PC-9 (cell line): ENCODE data around the gene SPOCK3. TPM values are rescaled to one million over a fixed set of nuclear protein-coding genes. Genes with fewer than 3 reads are reported as not detected.
"Not testable (repeated sequence)": the region's sequence is repeated elsewhere in the genome, so short reads cannot be mapped to it uniquely, and the experiment has no call there.

Source experiments
- BruUV-seq: library from RNA; stranded (reverse); fragments of 400-500 nt; replicated peaks from 2 replicates; lab custom pipeline; 2021; lab: Mats Ljungman, UMichigan
- CTCF ChIA-PET: fragments of 300-600 bp; sonication (Branson Sonifier 250); formaldehyde crosslinking; loops from one replicate; lab custom pipeline; 2022; ENCODE audit warnings: antibody characterized with exemption; lab: Charles Lee
- POLR2A ChIA-PET: fragments of 300-600 bp; sonication (Branson Sonifier 250); formaldehyde crosslinking; loops from one replicate; lab custom pipeline; 2022; ENCODE audit warnings: antibody characterized with exemption; ENCODE audit not compliant: unreplicated experiment; lab: Charles Lee
- DNase-seq, 2 experiments: peaks; one replicate each; pipeline versions ENCODE4 v3.0.0 to v3.0.0-alpha.2; 2015 to 2022; ENCODE audit warnings: mixed read lengths in 1 of 2
- H2AFZ ChIP-seq: fragments of 200-600 bp; sonication (generic); 2 replicates; pipeline ENCODE4 v1.8.1; 2017; ENCODE audit warnings: antibody characterized with exemption
- H3F3A ChIP-seq: fragments of 200-600 bp; sonication (generic); 2 replicates; pipeline ENCODE4 v1.8.1; 2017; ENCODE audit warnings: antibody characterized with exemption, mild to moderate bottlenecking, low read depth; ENCODE audit not compliant: insufficient read depth
- H3K27ac ChIP-seq: fragments of 200-600 bp; sonication (generic); 2 replicates; pipeline ENCODE4 v1.6.1; 2016; ENCODE audit warnings: mixed run types
- H3K27me3 ChIP-seq: fragments of 200-600 bp; sonication (generic); 2 replicates; pipeline ENCODE4 v1.6.1; 2016; ENCODE audit warnings: low read depth, mixed run types; ENCODE audit not compliant: insufficient read depth
- H3K36me3 ChIP-seq: fragments of 200-600 bp; sonication (generic); 2 replicates; pipeline ENCODE4 v1.6.1; 2016; ENCODE audit warnings: low read depth, mixed run types
- H3K4me1 ChIP-seq: fragments of 200-600 bp; sonication (generic); replicated peaks from 2 replicates; pipeline ENCODE4 v1.6.1; 2016; ENCODE audit warnings: mixed run types; ENCODE audit not compliant: insufficient read depth
- H3K4me2 ChIP-seq: fragments of 200-600 bp; sonication (generic); 2 replicates; pipeline ENCODE4 v1.6.1; 2017; ENCODE audit warnings: mixed run types
- H3K4me3 ChIP-seq: fragments of 200-600 bp; sonication (generic); 2 replicates; pipeline ENCODE4 v1.6.1; 2016; ENCODE audit warnings: mixed run types
- H3K79me2 ChIP-seq: fragments of 200-600 bp; sonication (generic); 2 replicates; pipeline ENCODE4 v1.6.1; 2017; ENCODE audit warnings: low read depth, mixed run types
- H3K9me2 ChIP-seq: fragments of 200-600 bp; sonication (generic); 2 replicates; pipeline ENCODE4 v1.8.1; 2017; ENCODE audit warnings: mild to moderate bottlenecking; ENCODE audit not compliant: insufficient read depth
- H3K9me3 ChIP-seq: fragments of 200-600 bp; sonication (generic); 2 replicates; pipeline ENCODE4 v1.8.1; 2016; ENCODE audit warnings: low read depth; ENCODE audit not compliant: insufficient read depth
- H4K20me1 ChIP-seq: fragments of 200-600 bp; sonication (generic); 2 replicates; pipeline ENCODE4 v1.8.1; 2017; ENCODE audit not compliant: insufficient read depth
- CTCF ChIP-seq: fragments of 200-600 bp; sonication (generic); conservative IDR thresholded peaks from 2 replicates; pipeline ENCODE4 v1.6.1; 2017; ENCODE audit warnings: mixed run types, antibody characterized with exemption, mild to moderate bottlenecking, moderate library complexity
- EZH2 ChIP-seq: fragments of 200-600 bp; sonication (generic); IDR thresholded peaks from 2 replicates; pipeline ENCODE4 v1.8.0; 2017; ENCODE audit warnings: antibody characterized with exemption, low read depth
- intact Hi-C: fragments of 100-400 bp; cut with micrococcal nuclease; formaldehyde crosslinking; loops from one replicate; pipeline ENCODE4 v1.10.0; 2022; ENCODE audit not compliant: unreplicated experiment
- total RNA-seq: library from RNA; stranded (reverse); gene quantifications from 2 replicates; pipeline ENCODE4 v1.2.3, GENCODE V29; 2021

Gene SPOCK3
- total RNA-seq, 1 experiment from 2014 or later = not detected

GRCh38 chr4:166980419-166980818 is 253.9 kb downstream of the SPOCK3 start:
- Histone ChIP-seq H3F3A (no peaks in the 10 kb centered on the region), H3K27ac (no peak overlapping the region), H3K4me3 (no peak overlapping the region), H3K4me1 (no peaks in the 10 kb centered on the region), H4K20me1 (no peaks in the 10 kb centered on the region), H3K36me3 (no peaks in the 10 kb centered on the region), H3K9me2 (no peaks in the 10 kb centered on the region), H3K79me2 (no peaks in the 10 kb centered on the region), H3K27me3 (no peaks in the 10 kb centered on the region), H3K9me3 (no peaks in the 10 kb centered on the region), H3K4me2 (no peak overlapping the region), H2AFZ (no peak overlapping the region)
- no peak for DNase-seq
- intact Hi-C loops = no loop called here
- ChIA-PET CTCF (no interaction called here), POLR2A (interaction anchor here (0.6 kb wide), 1 partner anchor 12 kb away, joined by 4 read pairs; no protein-coding TSS in a partner anchor)
- TF ChIP-seq CTCF (no peak), EZH2 (no peak)
- BruUV-seq = no TSS peak

GRCh38 chr4:166977596-166977995 is 256.7 kb downstream of the SPOCK3 start:
- Histone ChIP-seq H3K27me3 (no peaks in the 10 kb centered on the region), H3K27ac (no peak overlapping the region), H3K9me3 (no peaks in the 10 kb centered on the region), H3K79me2 (no peaks in the 10 kb centered on the region), H3K9me2 (no peaks in the 10 kb centered on the region), H3K36me3 (no peaks in the 10 kb centered on the region), H3K4me1 (no peaks in the 10 kb centered on the region), H2AFZ (no peak overlapping the region), H4K20me1 (no peaks in the 10 kb centered on the region), H3K4me2 (no peak overlapping the region), H3F3A (no peaks in the 10 kb centered on the region), H3K4me3 (no peak overlapping the region)
- no TSS peak for BruUV-seq
- intact Hi-C loops = no loop called here
- CTCF ChIA-PET = no interaction called here
- no peak for DNase-seq
- no peak for TF ChIP-seq CTCF
- no peak for TF ChIP-seq EZH2
- POLR2A ChIA-PET = no interaction called here

- Histone ChIP-seq H3K4me3 (no peak overlapping the region), H3K79me2 (no peaks in the 10 kb centered on the region), H3K4me1 (no peaks in the 10 kb centered on the region; the same call in 1 of the 2 replicates), H3K36me3 (no peaks in the 10 kb centered on the region), H3K4me2 (peak overlapping the region; percentile 31; the same call in 1 of the 2 replicates), H3K27ac (peak overlapping the region; percentile 34), H4K20me1 (no peaks in the 10 kb centered on the region), H3K9me2 (no peaks in the 10 kb centered on the region), H3K27me3 (no peaks in the 10 kb centered on the region), H2AFZ (no peak overlapping the region), H3F3A (0 out of 2 replicates have a peak, but pooled peaks cover 5% of the 10 kb centered on the region), H3K9me3 (no peaks in the 10 kb centered on the region; the same call in 1 of the 2 replicates)
- intact Hi-C loops = no loop called here
- DNase-seq = peak in 1 of 2 experiments; percentile 37
- no peak for TF ChIP-seq EZH2
- TF ChIP-seq CTCF = no peak
- BruUV-seq = no TSS peak
- ChIA-PET CTCF (no interaction called here), POLR2A (no interaction called here)
Observed at GRCh38 chr4:166972071-166972470, 262.2 kb downstream of the SPOCK3 start.

GRCh38 chr4:166968219-166968618 is 266.1 kb downstream of the SPOCK3 start:
- H3F3A ChIP-seq, H3K36me3 ChIP-seq, H2AFZ ChIP-seq, H3K4me2 ChIP-seq, H3K27ac ChIP-seq, CTCF ChIA-PET, H3K4me1 ChIP-seq, DNase-seq, H3K9me2 ChIP-seq, intact Hi-C loops, H4K20me1 ChIP-seq, BruUV-seq, H3K79me2 ChIP-seq, H3K9me3 ChIP-seq, H3K27me3 ChIP-seq, H3K4me3 ChIP-seq: not testable (repeated sequence)
- POLR2A ChIA-PET = interaction anchor here (0.7 kb wide), 1 partner anchor 12 kb away, joined by 4 read pairs; no protein-coding TSS in a partner anchor
